Measurements from ENCODE around the gene MYL9.

Gene MYL9

DNA sequence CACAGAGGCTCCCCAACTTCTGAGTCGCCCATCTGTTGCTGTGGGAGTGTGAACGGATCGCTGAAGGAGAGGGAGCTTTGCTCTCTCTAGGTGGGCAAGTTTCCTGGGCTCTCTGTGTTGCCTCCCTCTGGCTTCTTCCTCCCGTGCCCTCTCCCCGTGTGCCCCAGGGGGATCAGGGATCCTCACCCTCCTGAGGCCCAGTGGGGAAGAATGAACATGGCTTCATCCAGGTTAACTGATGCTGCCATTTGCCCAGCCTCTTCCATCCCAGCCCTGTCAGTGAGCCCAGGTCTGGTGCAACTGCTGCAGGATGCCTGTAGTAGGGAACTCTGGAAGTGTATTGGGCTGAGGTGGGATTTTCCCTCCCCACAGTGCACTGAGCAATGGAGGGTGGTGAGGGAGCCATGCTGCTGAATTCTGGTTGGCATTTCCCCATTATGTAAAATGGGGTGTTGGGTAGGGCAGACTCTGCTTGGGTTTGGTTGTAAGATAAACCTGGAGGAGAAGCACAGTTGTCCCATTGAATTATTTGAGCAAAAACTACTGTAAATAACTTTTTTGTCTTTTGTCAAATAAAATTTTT, 52.1 kb downstream of the MYL9 start:
- Histone ChIP-seq H3K4me1 (no peaks in the 10 kb centered on the region), H3K27me3 (no peaks in the 10 kb centered on the region), H3K4me3 (ENCODE audit: low read depth, low read length) (no peak overlapping the region), H3K36me3 (peaks cover 7% of the 10 kb centered on the region), H3K9me3 (no peaks in the 10 kb centered on the region)
- no peak for DNase-seq
- TF ChIP-seq, protein P1, sequence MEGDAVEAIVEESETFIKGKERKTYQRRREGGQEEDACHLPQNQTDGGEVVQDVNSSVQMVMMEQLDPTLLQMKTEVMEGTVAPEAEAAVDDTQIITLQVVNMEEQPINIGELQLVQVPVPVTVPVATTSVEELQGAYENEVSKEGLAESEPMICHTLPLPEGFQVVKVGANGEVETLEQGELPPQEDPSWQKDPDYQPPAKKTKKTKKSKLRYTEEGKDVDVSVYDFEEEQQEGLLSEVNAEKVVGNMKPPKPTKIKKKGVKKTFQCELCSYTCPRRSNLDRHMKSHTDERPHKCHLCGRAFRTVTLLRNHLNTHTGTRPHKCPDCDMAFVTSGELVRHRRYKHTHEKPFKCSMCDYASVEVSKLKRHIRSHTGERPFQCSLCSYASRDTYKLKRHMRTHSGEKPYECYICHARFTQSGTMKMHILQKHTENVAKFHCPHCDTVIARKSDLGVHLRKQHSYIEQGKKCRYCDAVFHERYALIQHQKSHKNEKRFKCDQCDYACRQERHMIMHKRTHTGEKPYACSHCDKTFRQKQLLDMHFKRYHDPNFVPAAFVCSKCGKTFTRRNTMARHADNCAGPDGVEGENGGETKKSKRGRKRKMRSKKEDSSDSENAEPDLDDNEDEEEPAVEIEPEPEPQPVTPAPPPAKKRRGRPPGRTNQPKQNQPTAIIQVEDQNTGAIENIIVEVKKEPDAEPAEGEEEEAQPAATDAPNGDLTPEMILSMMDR (IDR thresholded peaks at IDR 0.05; ENCODE audit: low read depth, low read length) = no peak

GRCh38 chr20:36599912-36600345, 58.6 kb downstream of the MYL9 start:
- TF ChIP-seq, protein P1 (IDR thresholded peaks at IDR 0.05; ENCODE audit: low read depth, low read length) = no peak
- no peaks in the 10 kb centered on the region for H3K36me3 ChIP-seq
- DNase-seq = no peak
- no peaks in the 10 kb centered on the region for H3K9me3 ChIP-seq
- no peaks in the 10 kb centered on the region for H3K27me3 ChIP-seq
- H3K4me3 ChIP-seq (ENCODE audit: low read depth, low read length) = no peak overlapping the region
- no peaks in the 10 kb centered on the region for H3K4me1 ChIP-seq
